HCT116 (cell line): ENCODE results near the gene OAT. TPM values are rescaled to one million over a fixed set of nuclear protein-coding genes. Genes with fewer than 3 reads are reported as not detected.

Experiments used
- ATAC-seq: fragments of 200-7000 bp; cut with Tn5 transposase; 2 replicates; pipeline ENCODE4 v1.9.1; 2020; ENCODE audit warnings: mild to moderate bottlenecking, moderate library complexity
- BruUV-seq: library from RNA; stranded (reverse); fragments of 400-500 nt; replicated peaks from 2 replicates; lab custom pipeline; 2021; lab: Mats Ljungman, UMichigan
- CTCF ChIA-PET: fragments of 300-600 bp; sonication (Branson Sonifier 250); formaldehyde crosslinking; loops from one replicate; lab custom pipeline; 2021; ENCODE audit warnings: antibody characterized with exemption; lab: Charles Lee
- POLR2A ChIA-PET: fragments of 300-600, 350-600 bp; sonication (Branson Sonifier 250); formaldehyde crosslinking; loops from one replicate; lab custom pipeline; 2021; ENCODE audit warnings: antibody characterized with exemption; lab: Charles Lee
- RAD21 ChIA-PET, 2 experiments: fragments of 300-600 bp; sonication (Branson Sonifier 250); formaldehyde crosslinking; loops; one replicate each; lab custom pipeline; 2023; ENCODE audit warnings: low total read pairs in 2 of 2; ENCODE audit not compliant: uncharacterized antibody in 2 of 2, unreplicated experiment in 2 of 2, low non-redundant PET in 1 of 2; lab: Charles Lee
- DNase-seq: peaks from one replicate; pipeline ENCODE4 v3.0.0-alpha.2; 2010; ENCODE audit warnings: low read depth, low spot score
- H2AFZ ChIP-seq: fragments of 200-600 bp; shearing (Covaris generic), sonication (generic); 2 replicates; pipeline ENCODE4 v1.6.1; 2017; ENCODE audit warnings: low read depth, mixed run types, mixed read lengths, antibody characterized with exemption, low read length; ENCODE audit not compliant: poor library complexity, severe bottlenecking
- H3K27ac ChIP-seq: 2 replicates; pipeline ENCODE4 v1.5.1; 2012; ENCODE audit warnings: low read depth, low read length
- H3K27me3 ChIP-seq: fragments of 200-600 bp; sonication (generic); 2 replicates; pipeline ENCODE4 v1.6.1; 2016; ENCODE audit warnings: mixed run types, low read length, mixed read lengths; ENCODE audit not compliant: insufficient read depth
- H3K36me3 ChIP-seq, 2 experiments: fragments of 200-500 bp in 1 of 2; fragments of 200-600 bp in 1 of 2; sonication (Bioruptor generic) in 1 of 2; sonication (generic) in 1 of 2; 2 replicates each; pipeline versions ENCODE4 v1.5.1 to v1.6.1; 2014 to 2016; ENCODE audit warnings: low read length in 2 of 2, inconsistent platforms in 1 of 2, mixed read lengths in 1 of 2, mixed run types in 1 of 2; ENCODE audit not compliant: insufficient read depth in 2 of 2, control insufficient read depth in 1 of 2
- H3K4me1 ChIP-seq, 2 experiments: fragments of 200-600 bp in 1 of 2; sonication (generic) in 1 of 2; 2 replicates each; pipeline versions ENCODE4 v1.5.1 to v1.6.1; 2012 to 2017; ENCODE audit warnings: low read length in 2 of 2, inconsistent platforms in 1 of 2, mild to moderate bottlenecking in 1 of 2, mixed read lengths in 1 of 2, mixed run types in 1 of 2, moderate library complexity in 1 of 2; ENCODE audit not compliant: insufficient read depth in 2 of 2, control insufficient read depth in 1 of 2
- H3K4me2 ChIP-seq: fragments of 200-600 bp; sonication (generic); 2 replicates; pipeline ENCODE4 v1.6.1; 2017; ENCODE audit warnings: mixed run types, low read length, mixed read lengths
- H3K4me3 ChIP-seq, 2 experiments: fragments of 200-600 bp in 1 of 2; sonication (generic) in 1 of 2; replicated peaks in 1 of 2; 2 replicates each; pipeline ENCODE4 v1.5.1; 2011 to 2016; ENCODE audit warnings: low read length in 2 of 2, control low read depth in 1 of 2, low read depth in 1 of 2, mild to moderate bottlenecking in 1 of 2, mixed read lengths in 1 of 2, mixed run types in 1 of 2
- H3K79me2 ChIP-seq: fragments of 200-600 bp; sonication (generic); 2 replicates; pipeline ENCODE4 v1.6.1; 2017; ENCODE audit warnings: mild to moderate bottlenecking, mixed run types, low read length, moderate library complexity, mixed read lengths; ENCODE audit not compliant: insufficient read depth
- H3K9ac ChIP-seq: fragments of 200-600 bp; sonication (generic); 2 replicates; pipeline ENCODE4 v1.6.1; 2016; ENCODE audit warnings: low read length, mixed read lengths
- H3K9me2 ChIP-seq: fragments of 200-600 bp; sonication (generic), shearing (Covaris generic); 2 replicates; pipeline ENCODE4 v1.6.1; 2017; ENCODE audit warnings: mixed run types, mild to moderate bottlenecking, moderate library complexity; ENCODE audit not compliant: insufficient read depth
- H3K9me3 ChIP-seq, 2 experiments: fragments of 200-500 bp in 1 of 2; fragments of 200-600 bp in 1 of 2; sonication (Bioruptor generic) in 1 of 2; sonication (generic) in 1 of 2; 2 replicates each; pipeline ENCODE4 v1.6.1; 2014 to 2017; ENCODE audit warnings: low read length in 2 of 2, mixed read lengths in 2 of 2, inconsistent platforms in 1 of 2, low read depth in 1 of 2, mild to moderate bottlenecking in 1 of 2, mixed run types in 1 of 2, moderate library complexity in 1 of 2; ENCODE audit not compliant: control insufficient read depth in 1 of 2, insufficient read depth in 1 of 2
- H4K20me1 ChIP-seq: fragments of 200-600 bp; sonication (generic), shearing (Covaris generic); 2 replicates; pipeline ENCODE4 v1.6.1; 2017; ENCODE audit warnings: mixed run types, mild to moderate bottlenecking, moderate library complexity; ENCODE audit not compliant: insufficient read depth
- ATF3 ChIP-seq: IDR thresholded peaks from 2 replicates; pipeline ENCODE4 v1.6.1; 2012
- CEBPB ChIP-seq: IDR thresholded peaks from 2 replicates; pipeline ENCODE4 v1.6.1; 2012; ENCODE audit warnings: low read depth
- CTCF ChIP-seq, 3 experiments: fragments of 200-600 bp in 1 of 3; sonication (generic) in 1 of 3; IDR thresholded peaks in 2 of 3; conservative IDR thresholded peaks in 1 of 3; 2 replicates each; pipeline ENCODE4 v1.5.1; 2012 to 2017; ENCODE audit warnings: low read depth in 2 of 3, low read length in 2 of 3, antibody characterized with exemption in 1 of 3, borderline replicate concordance in 1 of 3, control low read depth in 1 of 3, mild to moderate bottlenecking in 1 of 3, mixed read lengths in 1 of 3, mixed run types in 1 of 3, moderate library complexity in 1 of 3; ENCODE audit not compliant: insufficient read depth in 1 of 3
- EGR1 ChIP-seq: IDR thresholded peaks from 2 replicates; pipeline ENCODE4 v1.6.1; 2012; ENCODE audit warnings: low read depth
- ELF1 ChIP-seq: IDR thresholded peaks from 2 replicates; pipeline ENCODE4 v1.6.1; 2012; ENCODE audit warnings: low read depth, borderline replicate concordance
- EZH2 ChIP-seq: fragments of 200-600 bp; sonication (generic); IDR thresholded peaks from 2 replicates; pipeline ENCODE4 v1.6.1; 2017; ENCODE audit warnings: antibody characterized with exemption, mixed run types
- EZH2phosphoT487 ChIP-seq: fragments of 200-600 bp; IDR thresholded peaks from 2 replicates; pipeline ENCODE4 v1.6.1; 2018; ENCODE audit warnings: antibody characterized with exemption, borderline replicate concordance
- FOSL1 ChIP-seq: IDR thresholded peaks from 2 replicates; pipeline ENCODE4 v1.6.1; 2012; ENCODE audit warnings: low read depth
- MAX ChIP-seq: IDR thresholded peaks from 2 replicates; pipeline ENCODE4 v1.6.1; 2012
- POLR2A ChIP-seq: IDR thresholded peaks from 2 replicates; pipeline ENCODE4 v1.7.0; 2011; ENCODE audit warnings: borderline replicate concordance; ENCODE audit not compliant: insufficient read depth, insufficient read length; ENCODE audit errors: extremely low read depth
- RAD21 ChIP-seq: IDR thresholded peaks from 2 replicates; pipeline ENCODE4 v1.6.1; 2012; ENCODE audit warnings: low read depth, mild to moderate bottlenecking
- REST ChIP-seq: IDR thresholded peaks from 2 replicates; pipeline ENCODE4 v1.6.1; 2012; ENCODE audit warnings: low read depth
- SIN3A ChIP-seq: IDR thresholded peaks from 2 replicates; pipeline ENCODE4 v1.6.1; 2012; ENCODE audit warnings: low read depth
- SP1 ChIP-seq: IDR thresholded peaks from 2 replicates; pipeline ENCODE4 v1.6.1; 2012; ENCODE audit warnings: low read depth
- YY1 ChIP-seq: IDR thresholded peaks from 2 replicates; pipeline ENCODE4 v1.6.1; 2011; ENCODE audit warnings: low read length, low read depth, moderate library complexity, mild to moderate bottlenecking; ENCODE audit not compliant: insufficient replicate concordance; ENCODE audit errors: extremely low read depth
- ZBTB33 ChIP-seq: IDR thresholded peaks from 2 replicates; pipeline ENCODE4 v1.6.1; 2011; ENCODE audit warnings: mild to moderate bottlenecking, low read length, moderate library complexity; ENCODE audit not compliant: insufficient replicate concordance; ENCODE audit errors: extremely low read depth
- ZFX ChIP-seq: fragments of 450-650 bp; IDR thresholded peaks from 2 replicates; pipeline ENCODE4 v1.6.1; 2017
- intact Hi-C: fragments of 100-400 bp; cut with micrococcal nuclease; formaldehyde crosslinking; loops from 2 replicates; pipeline ENCODE4 v1.10.0; 2022
- total RNA-seq: library from RNA; stranded (reverse); gene quantifications from one replicate; pipeline ENCODE4 v1.2.1, GENCODE V29; 2021; ENCODE audit not compliant: unreplicated experiment

Gene OAT
- total RNA-seq, 1 experiment from 2014 or later = 133 TPM

GRCh38 chr10:124389613-124390361 lies 28.9 kb downstream of the OAT start:
- intact Hi-C loops = loop anchor here (1.0 to 5.0 kb wide), 7 partner anchors 93 to 807 kb away; partner anchors contain the start of gene CHST15
- RAD21 ChIA-PET = interaction anchor here (0.8 to 3.3 kb wide), 11 partner anchors 9 to 395 kb away, joined by 3 to 61 read pairs (median 3); no protein-coding TSS in a partner anchor
- H3K27ac ChIP-seq = no peak overlapping the region
- no peak overlapping the region for H3K9ac ChIP-seq
- peak overlapping the region; percentile 65 for H3K4me2 ChIP-seq
- no peaks in the 10 kb centered on the region for H3K79me2 ChIP-seq
- H3K36me3 ChIP-seq = no peaks in the 10 kb centered on the region
- ATAC-seq = peak; percentile 7; the same call in 1 of the 2 replicates
- no peaks in the 10 kb centered on the region for H3K9me2 ChIP-seq
- CTCF ChIA-PET = interaction anchor here (0.8 to 8.9 kb wide), 21 partner anchors 8 to 1236 kb away, joined by 3 to 269 read pairs (median 6); no protein-coding TSS in a partner anchor
- no peaks in the 10 kb centered on the region for H4K20me1 ChIP-seq
- H3K4me3 ChIP-seq = 0 out of 4 replicates have a peak overlapping the region, but pooled peaks of 1 of the 2 experiments have one; percentile 29
- POLR2A ChIA-PET = interaction anchor here (0.9 to 1.4 kb wide), 7 partner anchors 9 to 395 kb away, joined by 3 to 10 read pairs (median 3); no protein-coding TSS in a partner anchor
- H3K9me3 ChIP-seq = no peaks in the 10 kb centered on the region
- TF ChIP-seq CEBPB = no peak
- TF ChIP-seq EZH2 = no peak
- no peak for TF ChIP-seq ZBTB33
- TF ChIP-seq EGR1 = no peak
- TF ChIP-seq SP1 = no peak
- TF ChIP-seq FOSL1 = no peak
- no peak for TF ChIP-seq POLR2A
- no peak for TF ChIP-seq ZFX
- no peak for TF ChIP-seq MAX
- TF ChIP-seq RAD21 = no peak
- no peak for TF ChIP-seq REST
- TF ChIP-seq SIN3A = no peak
- TF ChIP-seq ELF1 = no peak
- TF ChIP-seq ATF3 = no peak
- no peak for TF ChIP-seq CTCF (IDR thresholded peaks at IDR 0.05 in 2 of 3, conservative IDR thresholded peaks at IDR 0.05 in 1 of 3; ENCODE audit: borderline replicate concordance in 1 of 3, insufficient read depth in 1 of 3, low read depth in 2 of 3, low read length in 2 of 3)
- no peak for TF ChIP-seq EZH2phosphoT487
- TF ChIP-seq YY1 = no peak
- BruUV-seq = no TSS peak
- DNase-seq = no peak
- peak overlapping the region; percentile 92 for H2AFZ ChIP-seq
- H3K27me3 ChIP-seq = no peaks in the 10 kb centered on the region
- peaks cover 7 to 15% of the 10 kb centered on the region in 2 experiments for H3K4me1 ChIP-seq
